ENCODE data around the gene RAP2A.

The RAP2A gene

GRCh38 chr13:97433727-97434396 is at the start of gene RAP2A:
TSS of gene RAP2A (plus strand) at chr13:97434169. CDS start at chr13:97434471, 302 bp downstream.
- peak; percentile 78 for DNase-seq

- DNase-seq = no peak
These were observed 49.6 kb upstream of the RAP2A start for GRCh38 chr13:97384371-97384770.

- DNase-seq = no peak
These were observed 48.8 kb upstream of the RAP2A start for GRCh38 chr13:97385146-97385545.

GRCh38 chr13:97385854-97386253 is 48.1 kb upstream of the RAP2A start:
- no peak for DNase-seq

- no peak for DNase-seq
These were observed 47.0 kb upstream of the RAP2A start for GRCh38 chr13:97386801-97387484.

GRCh38 chr13:97387485-97387839 is 46.5 kb upstream of the RAP2A start:
- no peak for DNase-seq

GRCh38 chr13:97387890-97388289 is 46.1 kb upstream of the RAP2A start:
- DNase-seq = no peak

GRCh38 chr13:97388373-97388772 is 45.6 kb upstream of the RAP2A start:
- no peak for DNase-seq

- no peak for DNase-seq
These were observed 42.9 kb upstream of the RAP2A start for GRCh38 chr13:97390941-97391600.

- DNase-seq = no peak
These were observed 41.9 kb upstream of the RAP2A start for GRCh38 chr13:97392020-97392419.

GRCh38 chr13:97394542-97394941 is 39.4 kb upstream of the RAP2A start:
- no peak for DNase-seq

- no peak for DNase-seq
These were observed 38.4 kb upstream of the RAP2A start for GRCh38 chr13:97395447-97396136.

- no peak for DNase-seq
These were observed 36.7 kb upstream of the RAP2A start for GRCh38 chr13:97397267-97397666.

GRCh38 chr13:97401421-97401820 is 32.5 kb upstream of the RAP2A start:
- no peak for DNase-seq

- DNase-seq = no peak
These were observed 29.8 kb upstream of the RAP2A start for GRCh38 chr13:97403893-97404750.

GRCh38 chr13:97407540-97407939 is 26.4 kb upstream of the RAP2A start:
- no peak for DNase-seq

- no peak for DNase-seq
These were observed 25.0 kb upstream of the RAP2A start for GRCh38 chr13:97408938-97409337.

GRCh38 chr13:97411984-97412383 is 22.0 kb upstream of the RAP2A start:
- no peak for DNase-seq

- DNase-seq = no peak
These were observed 20.3 kb upstream of the RAP2A start for GRCh38 chr13:97413694-97414093.

- DNase-seq = no peak
These were observed 19.6 kb upstream of the RAP2A start for GRCh38 chr13:97414392-97414791.

GRCh38 chr13:97417698-97418097 is 16.3 kb upstream of the RAP2A start:
- DNase-seq = no peak
